ENCODE results near the gene PDE6H.

PDE6H gene

DNA sequence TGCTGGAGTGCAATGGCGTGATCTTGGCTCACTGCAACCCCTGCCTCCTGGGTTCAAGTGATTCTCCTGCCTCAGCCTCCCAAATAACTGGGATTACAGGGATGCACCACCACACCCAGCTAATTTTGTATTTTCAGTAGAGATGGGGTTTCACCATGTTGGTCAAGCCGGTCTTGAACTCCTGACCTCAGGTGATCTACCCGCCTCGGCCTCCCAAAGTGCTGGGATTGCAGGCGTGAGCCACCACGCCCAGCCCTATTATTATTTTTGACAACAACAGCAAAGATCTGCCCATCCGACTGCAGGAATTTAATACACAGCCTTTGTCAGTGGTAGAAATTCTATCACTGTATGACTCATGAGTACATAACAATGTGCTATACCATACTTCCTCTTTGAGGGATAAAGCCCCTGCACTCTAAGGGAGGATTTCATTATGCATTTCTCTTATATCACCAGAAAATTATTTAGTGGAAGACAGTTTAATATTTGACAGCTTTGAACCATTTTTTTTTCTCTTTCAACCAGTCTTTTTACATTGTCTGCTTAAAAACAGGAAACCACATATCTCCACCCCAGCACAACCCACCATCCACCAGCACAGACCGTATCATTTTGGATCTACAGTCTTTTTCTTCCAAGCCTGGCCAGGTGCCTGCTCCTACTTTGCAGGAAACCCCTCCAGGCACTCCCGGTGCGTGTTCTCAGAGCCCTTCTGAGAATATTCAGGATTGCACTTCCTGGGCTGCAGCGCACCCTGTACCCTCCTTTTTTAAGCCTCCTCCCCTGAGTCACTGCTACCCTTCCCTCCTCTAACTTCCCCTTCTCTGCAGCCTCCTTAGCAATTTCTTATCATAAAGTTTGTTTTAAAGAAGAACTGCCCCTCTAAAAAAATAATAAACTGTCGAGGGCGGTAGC lies 12.0 kb upstream of the PDE6H start:
- Histone ChIP-seq H3K27ac (peak overlapping the region; percentile 69), H3K36me3 (replicated peaks) (no peaks in the 10 kb centered on the region), H3K4me3 (ENCODE audit: low read depth, low read length) (peak overlapping the region; percentile 48), H3K27me3 (replicated peaks) (no peaks in the 10 kb centered on the region)
- in situ Hi-C loops (cut with HindIII; ENCODE audit: low pct_ligation_motif_present, low sequenced_read_pairs): no loop called here
- DNase-seq: no peak
- TF ChIP-seq, protein P1, sequence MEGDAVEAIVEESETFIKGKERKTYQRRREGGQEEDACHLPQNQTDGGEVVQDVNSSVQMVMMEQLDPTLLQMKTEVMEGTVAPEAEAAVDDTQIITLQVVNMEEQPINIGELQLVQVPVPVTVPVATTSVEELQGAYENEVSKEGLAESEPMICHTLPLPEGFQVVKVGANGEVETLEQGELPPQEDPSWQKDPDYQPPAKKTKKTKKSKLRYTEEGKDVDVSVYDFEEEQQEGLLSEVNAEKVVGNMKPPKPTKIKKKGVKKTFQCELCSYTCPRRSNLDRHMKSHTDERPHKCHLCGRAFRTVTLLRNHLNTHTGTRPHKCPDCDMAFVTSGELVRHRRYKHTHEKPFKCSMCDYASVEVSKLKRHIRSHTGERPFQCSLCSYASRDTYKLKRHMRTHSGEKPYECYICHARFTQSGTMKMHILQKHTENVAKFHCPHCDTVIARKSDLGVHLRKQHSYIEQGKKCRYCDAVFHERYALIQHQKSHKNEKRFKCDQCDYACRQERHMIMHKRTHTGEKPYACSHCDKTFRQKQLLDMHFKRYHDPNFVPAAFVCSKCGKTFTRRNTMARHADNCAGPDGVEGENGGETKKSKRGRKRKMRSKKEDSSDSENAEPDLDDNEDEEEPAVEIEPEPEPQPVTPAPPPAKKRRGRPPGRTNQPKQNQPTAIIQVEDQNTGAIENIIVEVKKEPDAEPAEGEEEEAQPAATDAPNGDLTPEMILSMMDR (IDR thresholded peaks at IDR 0.05; ENCODE audit: low read depth, low read length, missing control alignments): no peak

DNA sequence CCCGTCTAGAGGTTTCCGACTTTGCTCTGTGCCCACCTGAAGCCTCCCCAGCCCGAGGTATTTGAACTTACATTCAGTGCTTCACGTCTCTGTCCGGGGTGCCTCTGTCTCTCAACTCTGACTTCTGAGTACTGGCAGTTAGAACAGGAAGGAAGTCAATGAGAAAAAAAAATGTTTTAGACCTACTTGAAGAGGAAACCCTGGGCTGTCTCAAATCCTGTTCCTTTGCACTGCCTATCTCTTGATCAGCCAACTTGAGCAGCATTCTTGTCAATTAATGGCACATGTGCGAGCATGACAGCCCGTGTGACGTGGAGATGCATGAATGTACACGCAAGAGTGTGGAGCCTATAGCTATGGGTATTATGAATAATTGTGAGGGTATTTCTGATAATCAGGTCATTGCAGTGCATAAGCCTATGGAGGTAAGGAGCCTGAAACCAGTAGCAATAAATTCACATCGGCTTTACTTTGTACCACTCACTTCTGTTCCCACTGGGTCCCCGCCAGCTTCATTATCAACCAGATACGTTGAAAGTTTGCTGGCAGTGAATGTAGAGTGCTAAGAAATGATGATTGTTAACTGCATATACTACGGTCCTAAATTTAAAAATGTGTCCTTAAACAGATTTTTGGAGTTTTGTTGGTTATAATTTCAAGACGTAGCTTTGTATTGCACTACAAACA lies 11.2 kb upstream of the PDE6H start, which contains the start of gene ARHGDIB:
ARHGDIB (minus strand) TSS at position 136 of the 687 bp plus-strand sequence. CDS start 10,889 bp downstream, outside the sequence.
- in situ Hi-C loops (cut with HindIII; ENCODE audit: low pct_ligation_motif_present, low sequenced_read_pairs): no loop called here
- Histone ChIP-seq H3K4me3 (ENCODE audit: low read depth, low read length) (peak within 1 kb of the TSS; percentile 48), H3K27ac (peak within 1 kb of the TSS; percentile 69), H3K36me3 (replicated peaks) (no peaks in the 10 kb centered on the region), H3K27me3 (replicated peaks) (no peaks in the 10 kb centered on the region)
- DNase-seq: no peak
- TF ChIP-seq, protein P1 (IDR thresholded peaks at IDR 0.05; ENCODE audit: low read depth, low read length, missing control alignments): no peak

DNA sequence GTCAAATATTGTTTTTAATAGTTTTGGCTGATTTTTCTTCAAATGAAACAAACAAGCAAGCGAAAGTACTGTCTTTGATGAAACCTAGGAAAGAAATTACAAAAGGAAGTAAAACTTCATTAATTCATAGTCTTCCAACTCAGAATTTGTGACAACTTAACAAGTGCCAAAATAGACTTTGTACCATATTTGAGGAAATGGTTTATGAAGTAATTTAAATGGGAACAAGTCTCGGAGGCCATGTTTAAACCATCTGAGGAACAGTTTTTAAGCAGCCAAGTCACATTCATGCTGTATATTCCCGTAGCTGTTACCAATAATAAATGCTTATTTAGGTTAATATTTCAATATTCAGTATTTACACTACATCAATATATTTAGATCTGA lies 10.7 kb upstream of the PDE6H start:
- in situ Hi-C loops (cut with HindIII; ENCODE audit: low pct_ligation_motif_present, low sequenced_read_pairs): no loop called here
- H3K27ac ChIP-seq: no peak overlapping the region
- H3K27me3 ChIP-seq (replicated peaks): no peaks in the 10 kb centered on the region
- no peaks in the 10 kb centered on the region for H3K36me3 ChIP-seq (replicated peaks)
- no peak for DNase-seq
- TF ChIP-seq, protein P1 (IDR thresholded peaks at IDR 0.05; ENCODE audit: low read depth, low read length, missing control alignments): no peak
- no peak overlapping the region for H3K4me3 ChIP-seq (ENCODE audit: low read depth, low read length)

DNA sequence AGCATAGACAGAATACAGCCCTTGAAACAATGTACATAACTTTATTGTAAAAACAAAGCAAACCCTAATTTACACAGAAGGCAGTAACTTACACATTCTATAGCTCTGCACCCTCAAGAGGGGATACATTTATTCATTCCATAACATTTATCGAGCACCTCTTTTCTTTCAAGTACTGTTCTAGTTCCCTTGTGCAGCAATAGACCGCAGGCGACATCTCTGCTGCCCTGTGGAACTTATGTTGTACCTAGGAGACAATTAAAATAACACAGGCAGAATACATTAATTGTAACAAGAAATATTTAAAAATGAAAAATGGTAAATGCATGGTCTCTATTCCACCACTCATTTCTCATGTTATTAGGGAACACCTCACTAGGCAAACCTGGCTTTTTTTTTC lies 10.0 kb upstream of the PDE6H start:
- H3K4me3 ChIP-seq (ENCODE audit: low read depth, low read length): no peak overlapping the region
- TF ChIP-seq, protein P1 (IDR thresholded peaks at IDR 0.05; ENCODE audit: low read depth, low read length, missing control alignments): no peak
- DNase-seq: no peak
- no peaks in the 10 kb centered on the region for H3K36me3 ChIP-seq (replicated peaks)
- no peaks in the 10 kb centered on the region for H3K27me3 ChIP-seq (replicated peaks)
- in situ Hi-C loops (cut with HindIII; ENCODE audit: low pct_ligation_motif_present, low sequenced_read_pairs): no loop called here
- no peak overlapping the region for H3K27ac ChIP-seq

DNA sequence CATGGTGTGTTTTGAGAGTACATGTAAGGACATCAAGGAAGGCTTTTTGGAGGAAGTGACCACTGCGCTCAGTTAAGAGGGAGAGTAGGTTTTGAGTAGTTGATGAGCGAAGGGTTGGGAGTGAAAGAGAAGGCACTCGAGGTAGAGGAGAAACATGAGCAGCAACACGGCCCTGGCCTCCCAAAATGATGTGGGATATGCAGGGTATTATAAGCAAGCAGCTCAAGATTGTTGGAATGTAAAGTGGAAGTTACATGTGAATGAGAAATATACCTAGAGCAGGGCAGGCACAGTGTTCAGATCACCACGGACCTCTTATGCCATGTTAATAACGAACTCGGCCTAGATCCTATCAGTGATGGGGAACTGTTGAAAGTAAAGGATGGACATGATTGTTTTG lies 9.3 kb upstream of the PDE6H start:
- in situ Hi-C loops (cut with HindIII; ENCODE audit: low pct_ligation_motif_present, low sequenced_read_pairs): no loop called here
- TF ChIP-seq, protein P1 (IDR thresholded peaks at IDR 0.05; ENCODE audit: low read depth, low read length, missing control alignments): no peak
- no peak overlapping the region for H3K4me3 ChIP-seq (ENCODE audit: low read depth, low read length)
- H3K27me3 ChIP-seq (replicated peaks): no peaks in the 10 kb centered on the region
- DNase-seq: no peak
- no peak overlapping the region for H3K27ac ChIP-seq
- H3K36me3 ChIP-seq (replicated peaks): no peaks in the 10 kb centered on the region

All from brain microvascular endothelial cell (primary cell).